K562 (cell line): ENCODE data around the gene LAT.

Experiments used
- CBX5 ChIP-seq: IDR thresholded peaks from 2 replicates; pipeline ENCODE4 v1.6.1; 2014; ENCODE audit warnings: low read depth, borderline replicate concordance
- CTCF ChIP-seq, 3 experiments: IDR thresholded peaks in 2 of 3; conservative IDR thresholded peaks in 1 of 3; 2 replicates each; pipeline ENCODE4 v1.5.1; 2011 to 2012; ENCODE audit warnings: low read length in 3 of 3, mild to moderate bottlenecking in 3 of 3, control low read depth in 2 of 3, improper control_type of control experiment in 1 of 3, inconsistent platforms in 1 of 3, low read depth in 1 of 3, mixed read lengths in 1 of 3, moderate library complexity in 1 of 3; ENCODE audit not compliant: insufficient read depth in 2 of 3
- EP300 ChIP-seq: IDR thresholded peaks from 2 replicates; pipeline ENCODE4 v1.6.1; 2012; ENCODE audit warnings: low read length, improper control_type of control experiment
- FOXJ3 ChIP-seq: sonication (generic); formaldehyde crosslinking; IDR thresholded peaks from 2 replicates; pipeline ENCODE4 v1.4.0; 2020; ENCODE audit warnings: mild to moderate bottlenecking, missing genetic modification reagents
- POLR2A ChIP-seq: fragments of 450-650 bp; conservative IDR thresholded peaks from 2 replicates; pipeline ENCODE4 v1.6.1; 2016
- RB1 ChIP-seq: fragments of 450-650 bp; IDR thresholded peaks from 2 replicates; pipeline ENCODE4 v1.6.1; 2017; ENCODE audit warnings: low read depth, mild to moderate bottlenecking
- SFPQ ChIP-seq: fragments of 200-400 bp; formaldehyde crosslinking; IDR thresholded peaks from 2 replicates; pipeline ENCODE4 v1.6.1; 2017; ENCODE audit warnings: mild to moderate bottlenecking, low read depth, low read length, moderate library complexity
- TARDBP ChIP-seq: fragments of 450-650 bp; IDR thresholded peaks from 2 replicates; pipeline ENCODE4 v1.6.1; 2016
- ZBTB43 ChIP-seq: sonication (generic); formaldehyde crosslinking; IDR thresholded peaks from 2 replicates; pipeline ENCODE4 v1.8.0; 2023; ENCODE audit warnings: mild to moderate bottlenecking, missing genetic modification reagents
- TF ChIP-seq, protein P1 (sequence below): sonication (generic); formaldehyde crosslinking; IDR thresholded peaks from 2 replicates; pipeline ENCODE4 v1.5.0; 2020; ENCODE audit warnings: missing genetic modification reagents

GRCh38 chr16:28986046-28986445 is 1.2 kb downstream of the LAT start:
- no peak for TF ChIP-seq SFPQ
- no peak for TF ChIP-seq CTCF (IDR thresholded peaks at IDR 0.05 in 2 of 3, conservative IDR thresholded peaks at IDR 0.05 in 1 of 3; ENCODE audit: insufficient read depth in 2 of 3, low read depth in 1 of 3, low read length in 3 of 3)
- TF ChIP-seq POLR2A, result no peak
- TF ChIP-seq CBX5, result no peak
- TF ChIP-seq, protein P1, sequence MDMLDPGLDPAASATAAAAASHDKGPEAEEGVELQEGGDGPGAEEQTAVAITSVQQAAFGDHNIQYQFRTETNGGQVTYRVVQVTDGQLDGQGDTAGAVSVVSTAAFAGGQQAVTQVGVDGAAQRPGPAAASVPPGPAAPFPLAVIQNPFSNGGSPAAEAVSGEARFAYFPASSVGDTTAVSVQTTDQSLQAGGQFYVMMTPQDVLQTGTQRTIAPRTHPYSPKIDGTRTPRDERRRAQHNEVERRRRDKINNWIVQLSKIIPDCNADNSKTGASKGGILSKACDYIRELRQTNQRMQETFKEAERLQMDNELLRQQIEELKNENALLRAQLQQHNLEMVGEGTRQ (CRISPR knock-in tag), result no peak
- TF ChIP-seq TARDBP, result no peak
- TF ChIP-seq ZBTB43 (CRISPR knock-in tag), result no peak
- TF ChIP-seq RB1, result no peak
- no peak for TF ChIP-seq EP300
- TF ChIP-seq FOXJ3 (CRISPR knock-in tag), result no peak
